GM12872 (cell line): ENCODE data around the gene SUB1.

Experiments
- CTCF ChIP-seq: IDR thresholded peaks from 3 replicates; pipeline ENCODE4 v1.5.1; 2011; ENCODE audit warnings: low read depth, mild to moderate bottlenecking, low read length, moderate library complexity; ENCODE audit not compliant: insufficient read depth

The SUB1 gene

GRCh38 chr5:32628049-32628844 lies 42.9 kb downstream of the SUB1 start:
- TF ChIP-seq CTCF = no peak

GRCh38 chr5:32630867-32631491 lies 45.6 kb downstream of the SUB1 start:
- TF ChIP-seq CTCF = no peak

- TF ChIP-seq CTCF = no peak
These were observed 53.0 kb downstream of the SUB1 start for GRCh38 chr5:32638309-32638708.

DNA sequence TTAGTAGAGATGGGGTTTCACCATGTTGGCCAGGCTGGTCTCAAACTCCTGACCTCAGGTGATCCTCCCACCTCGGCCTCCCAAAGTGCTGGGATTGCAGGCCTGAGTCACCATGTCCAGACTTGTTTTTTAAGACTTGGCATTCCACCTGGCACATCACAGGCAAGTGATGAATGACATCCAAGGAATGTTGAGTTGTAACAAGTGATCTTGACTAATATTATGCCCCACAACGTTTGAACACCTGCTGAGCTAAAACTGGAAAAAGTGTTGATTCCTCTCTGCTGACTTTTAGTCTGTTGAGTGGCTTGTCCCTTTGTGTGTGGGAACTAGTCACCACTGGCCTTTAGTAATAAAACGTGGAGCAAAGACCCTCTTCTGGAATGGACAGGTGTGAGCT lies 54.6 kb downstream of the SUB1 start:
- TF ChIP-seq CTCF = no peak

DNA sequence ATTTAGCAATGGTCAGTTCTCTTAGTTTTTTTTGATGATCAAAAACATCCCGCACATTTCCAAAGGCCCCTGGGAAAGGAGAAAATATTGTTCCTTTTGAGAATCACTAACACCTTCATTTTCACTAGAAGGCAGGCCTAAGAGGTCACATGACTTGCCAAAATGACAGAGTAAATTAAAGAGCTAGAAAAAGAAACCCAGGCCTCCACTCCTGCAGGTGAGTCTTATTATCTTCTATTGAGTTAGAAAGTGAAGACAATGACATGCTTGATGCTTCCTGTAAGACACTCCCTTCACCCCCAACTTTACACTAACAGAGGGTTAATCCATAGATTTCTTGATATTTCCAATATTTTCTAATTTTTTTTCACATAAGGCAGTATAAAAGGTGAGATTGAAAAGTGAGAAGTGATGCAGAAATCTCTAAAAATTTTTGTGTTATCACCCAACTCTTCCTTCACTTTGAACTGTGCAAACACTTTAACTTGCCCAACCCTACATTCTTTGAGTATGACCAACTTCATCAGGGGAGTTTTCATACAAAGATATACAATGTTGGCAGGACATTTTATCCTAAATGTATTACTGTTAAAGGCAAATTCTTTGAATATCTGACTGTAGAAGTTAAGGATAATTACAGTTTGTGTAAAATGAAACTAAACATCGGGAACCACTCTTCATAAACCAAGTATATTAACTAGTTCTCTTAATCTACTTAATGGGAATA lies 57.1 kb downstream of the SUB1 start:
- no peak for TF ChIP-seq CTCF

DNA sequence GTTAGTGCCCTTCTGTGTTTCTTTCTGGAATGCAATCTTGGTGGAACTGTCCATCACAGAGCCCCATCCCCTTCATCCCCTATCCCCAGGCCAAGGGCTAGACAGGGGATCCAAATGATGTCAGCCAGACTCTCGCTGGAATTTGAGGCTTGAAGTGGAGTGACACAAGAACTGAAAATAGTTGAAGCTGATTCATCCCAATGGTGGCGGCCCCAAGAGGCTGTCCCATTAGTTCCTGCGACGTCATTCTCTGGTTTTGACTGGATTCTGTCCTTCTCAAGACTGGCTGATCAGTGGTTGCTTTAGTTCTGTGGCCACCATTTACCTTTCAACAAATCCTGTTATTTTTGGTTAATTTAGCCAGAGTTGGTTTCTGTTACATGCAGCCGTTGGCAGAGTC lies 59.9 kb downstream of the SUB1 start:
- TF ChIP-seq CTCF = no peak
